GM21360 (cell line): ENCODE measurements around the gene CYP4X1.
"Not testable (repeated sequence)": the region's sequence is repeated elsewhere in the genome, so short reads cannot be mapped to it uniquely, and the experiment has no call there.

ENCODE experiments used
- ATAC-seq: cut with Tn5 transposase; IDR thresholded peaks from one replicate; pipeline ENCODE4 v1.9.1; 2021; ENCODE audit warnings: mild to moderate bottlenecking, moderate library complexity; ENCODE audit not compliant: unreplicated experiment

CYP4X1 gene

DNA sequence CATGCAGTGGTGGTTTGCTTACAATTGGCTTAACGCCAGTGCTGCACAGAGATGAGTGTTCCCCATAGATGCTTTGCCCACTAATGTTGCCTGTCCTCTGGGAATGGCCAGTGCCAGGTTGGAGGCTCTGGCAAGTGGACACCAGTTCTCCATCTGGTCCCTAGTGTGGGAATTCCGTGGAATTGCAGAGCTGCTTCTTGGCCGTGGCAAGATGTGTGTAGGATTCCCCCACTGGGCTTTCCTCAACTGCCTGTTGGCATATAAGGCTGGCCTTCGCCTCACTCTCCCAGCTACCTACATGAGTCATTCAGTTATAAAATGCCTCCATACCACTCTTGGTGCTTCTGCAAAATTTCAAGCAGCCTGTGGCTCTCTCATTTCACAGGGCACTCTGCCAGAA, 45.6 kb downstream of the CYP4X1 start:
- not testable (repeated sequence) for ATAC-seq

DNA sequence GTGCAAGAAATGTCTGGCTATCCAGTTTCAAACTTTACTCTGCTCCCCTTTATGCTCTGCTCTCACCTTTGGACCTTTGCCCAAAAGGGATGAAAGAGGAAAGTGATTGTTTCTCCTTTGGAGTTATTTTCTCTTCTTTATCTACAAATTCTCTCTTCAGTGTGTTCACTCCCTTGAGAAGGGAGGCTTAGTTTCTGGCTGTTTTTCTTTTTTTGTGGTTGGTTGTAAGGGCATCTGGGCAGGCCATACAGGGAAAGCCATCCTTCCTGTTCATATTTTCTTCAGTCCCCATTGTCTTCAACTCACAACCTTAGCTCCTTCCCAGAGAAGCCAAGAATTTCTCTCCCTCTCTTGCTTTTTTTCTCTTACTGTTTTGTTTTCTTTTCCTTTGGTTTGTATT, 46.0 kb downstream of the CYP4X1 start:
- ATAC-seq: not testable (repeated sequence)

DNA sequence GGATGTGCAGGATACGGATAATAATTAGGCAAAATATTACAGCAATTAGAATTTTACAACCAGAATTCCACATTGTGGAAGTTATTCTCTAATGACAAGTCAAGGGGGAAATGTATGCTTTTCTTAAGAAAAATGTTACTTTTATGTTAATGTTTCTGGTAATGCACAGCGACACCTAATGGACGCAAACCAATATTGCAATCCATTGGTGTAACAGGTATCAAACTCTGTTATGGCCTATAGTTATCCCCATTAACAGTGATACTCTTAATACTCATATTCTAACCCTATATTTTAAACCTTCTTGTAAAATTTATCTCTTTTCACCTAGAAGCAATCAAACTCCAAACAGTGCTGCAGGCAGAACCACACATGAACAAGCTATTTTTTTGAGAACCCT, 65.9 kb downstream of the CYP4X1 start:
- ATAC-seq: not testable (repeated sequence)

DNA sequence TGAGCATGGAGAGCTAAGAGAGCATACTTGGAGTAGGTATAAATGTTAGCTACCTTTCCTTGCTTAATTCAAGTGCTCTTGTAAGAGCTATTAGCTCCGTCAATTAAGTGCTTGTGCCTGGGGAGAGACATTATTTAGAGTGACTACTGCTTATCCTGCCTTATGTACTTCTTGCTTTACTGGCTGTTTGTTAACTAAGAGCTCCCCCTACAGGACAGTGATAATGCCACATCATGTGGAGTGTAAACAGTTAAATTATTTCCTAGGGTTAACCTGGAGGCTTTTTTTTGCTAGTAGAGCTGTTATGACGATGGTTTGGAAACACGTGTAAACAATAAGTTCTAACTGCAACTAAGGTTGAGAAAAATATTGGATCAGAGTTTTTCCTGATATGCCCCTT, 68.0 kb downstream of the CYP4X1 start:
- not testable (repeated sequence) for ATAC-seq
